Nephron (organoid): Measurements from ENCODE around the gene RFC1.

ENCODE experiments used
- H3K27ac Mint-ChIP-seq, 3 experiments: 2 replicates each; pipeline ENCODE4 v1.8.0; 2020; ENCODE audit warnings: mixed read lengths in 3 of 3, mild to moderate bottlenecking in 2 of 3, moderate library complexity in 1 of 3
- H3K27me3 Mint-ChIP-seq: 2 replicates; pipeline ENCODE4 v1.8.0; 2021; ENCODE audit warnings: low read depth, mild to moderate bottlenecking, moderate library complexity, mixed read lengths
- H3K36me3 Mint-ChIP-seq: 2 replicates; pipeline ENCODE4 v1.8.0; 2020; ENCODE audit warnings: low read depth, mixed read lengths
- H3K4me1 Mint-ChIP-seq: 2 replicates; pipeline ENCODE4 v1.8.0; 2020; ENCODE audit warnings: mixed read lengths
- H3K4me3 Mint-ChIP-seq, 3 experiments: 2 replicates each; pipeline ENCODE4 v1.8.0; 2020; ENCODE audit warnings: mild to moderate bottlenecking in 3 of 3, mixed read lengths in 3 of 3, moderate library complexity in 2 of 3
- H3K9me3 Mint-ChIP-seq: 2 replicates; pipeline ENCODE4 v1.8.0; 2020; ENCODE audit warnings: mixed read lengths
- TF ChIP-seq, protein P1 (sequence below), 3 experiments: fragments of 200-600 bp; sonication (generic); IDR thresholded peaks; one replicate each; pipeline ENCODE4 v1.5.0; 2021; ENCODE audit warnings: antibody characterized with exemption in 3 of 3; ENCODE audit not compliant: unreplicated experiment in 3 of 3

Gene RFC1

DNA sequence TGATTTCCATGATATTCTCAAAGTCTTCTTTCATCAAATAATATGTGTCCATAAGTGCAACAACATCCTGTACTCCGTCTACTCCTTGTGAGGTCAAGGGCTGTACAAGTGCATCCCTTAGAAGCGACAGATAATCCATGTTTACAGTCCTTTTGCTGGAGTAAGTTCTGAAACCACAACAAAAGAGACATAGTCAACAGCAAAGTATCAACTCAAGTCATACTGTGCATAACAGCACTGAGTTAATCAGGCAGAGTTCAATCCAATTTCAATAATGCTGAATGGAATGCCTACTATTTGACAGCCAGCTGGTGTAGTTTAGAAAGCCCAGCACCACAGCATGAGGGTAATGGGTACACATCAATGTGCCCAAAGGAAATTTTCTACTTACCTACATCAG, 74.5 kb downstream of the RFC1 start:
- Mint-ChIP-seq H3K27ac (no peak overlapping the region), H3K4me1 (no peaks in the 10 kb centered on the region), H3K27me3 (no peaks in the 10 kb centered on the region), H3K4me3 (no peak overlapping the region), H3K9me3 (no peaks in the 10 kb centered on the region), H3K36me3 (peaks cover 72% of the 10 kb centered on the region)
- TF ChIP-seq, protein P1, sequence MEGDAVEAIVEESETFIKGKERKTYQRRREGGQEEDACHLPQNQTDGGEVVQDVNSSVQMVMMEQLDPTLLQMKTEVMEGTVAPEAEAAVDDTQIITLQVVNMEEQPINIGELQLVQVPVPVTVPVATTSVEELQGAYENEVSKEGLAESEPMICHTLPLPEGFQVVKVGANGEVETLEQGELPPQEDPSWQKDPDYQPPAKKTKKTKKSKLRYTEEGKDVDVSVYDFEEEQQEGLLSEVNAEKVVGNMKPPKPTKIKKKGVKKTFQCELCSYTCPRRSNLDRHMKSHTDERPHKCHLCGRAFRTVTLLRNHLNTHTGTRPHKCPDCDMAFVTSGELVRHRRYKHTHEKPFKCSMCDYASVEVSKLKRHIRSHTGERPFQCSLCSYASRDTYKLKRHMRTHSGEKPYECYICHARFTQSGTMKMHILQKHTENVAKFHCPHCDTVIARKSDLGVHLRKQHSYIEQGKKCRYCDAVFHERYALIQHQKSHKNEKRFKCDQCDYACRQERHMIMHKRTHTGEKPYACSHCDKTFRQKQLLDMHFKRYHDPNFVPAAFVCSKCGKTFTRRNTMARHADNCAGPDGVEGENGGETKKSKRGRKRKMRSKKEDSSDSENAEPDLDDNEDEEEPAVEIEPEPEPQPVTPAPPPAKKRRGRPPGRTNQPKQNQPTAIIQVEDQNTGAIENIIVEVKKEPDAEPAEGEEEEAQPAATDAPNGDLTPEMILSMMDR (IDR thresholded peaks at IDR 0.05; ENCODE audit: unreplicated experiment in 3 of 3), result no peak

DNA sequence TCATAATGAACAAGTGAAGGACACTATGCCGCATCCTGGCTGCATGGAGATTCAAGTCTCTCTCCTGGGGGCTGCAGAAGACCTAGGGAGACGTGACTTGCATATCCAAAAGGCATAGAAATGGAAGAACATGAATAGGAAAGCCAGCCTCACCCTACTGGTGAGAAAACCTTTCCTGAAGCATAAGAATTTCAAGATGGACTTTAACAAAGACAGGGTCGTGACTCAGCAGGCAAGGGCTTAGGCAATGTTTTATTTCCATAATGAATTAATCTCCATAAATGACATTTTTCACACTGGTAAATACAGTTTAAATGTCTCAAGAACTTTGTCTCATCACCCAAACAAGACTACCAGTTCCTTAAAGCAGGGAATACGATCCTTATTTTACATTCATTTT, 78.9 kb downstream of the RFC1 start:
- no peak overlapping the region for H3K27ac Mint-ChIP-seq
- H3K4me3 Mint-ChIP-seq, result no peak overlapping the region
- H3K36me3 Mint-ChIP-seq, result peaks cover 86% of the 10 kb centered on the region

DNA sequence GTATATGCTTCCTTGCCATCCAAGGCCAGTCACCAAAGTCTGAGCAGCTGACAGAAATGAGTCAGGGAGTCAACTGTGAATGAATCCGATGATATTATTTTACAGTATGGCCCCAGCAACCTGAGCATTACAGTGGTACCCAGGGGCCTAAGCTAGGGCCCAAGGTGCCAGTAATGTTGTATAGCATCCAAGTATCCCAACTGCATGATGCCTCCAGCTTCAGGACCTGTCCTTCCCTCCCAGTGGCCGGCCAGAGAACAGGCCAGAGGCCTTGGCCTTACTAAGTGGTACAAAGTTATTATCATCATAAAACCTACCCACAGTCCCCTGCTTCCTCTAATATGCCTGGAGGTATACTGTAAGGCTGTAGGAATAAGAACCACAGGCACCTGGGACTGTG, 79.9 kb downstream of the RFC1 start:
- H3K27me3 Mint-ChIP-seq, result no peaks in the 10 kb centered on the region
- no peak overlapping the region for H3K4me3 Mint-ChIP-seq
- no peaks in the 10 kb centered on the region for H3K4me1 Mint-ChIP-seq
- H3K27ac Mint-ChIP-seq, result no peak overlapping the region
- no peaks in the 10 kb centered on the region for H3K9me3 Mint-ChIP-seq
- H3K36me3 Mint-ChIP-seq, result peaks cover 86% of the 10 kb centered on the region
- TF ChIP-seq, protein P1 (IDR thresholded peaks at IDR 0.05; ENCODE audit: unreplicated experiment in 3 of 3), result no peak

More for the DNA sequence above, 78.9 kb downstream of the RFC1 start:
- H3K9me3 Mint-ChIP-seq, result no peaks in the 10 kb centered on the region
- TF ChIP-seq, protein P1 (IDR thresholded peaks at IDR 0.05; ENCODE audit: unreplicated experiment in 3 of 3), result no peak
- no peaks in the 10 kb centered on the region for H3K4me1 Mint-ChIP-seq
- no peaks in the 10 kb centered on the region for H3K27me3 Mint-ChIP-seq

DNA sequence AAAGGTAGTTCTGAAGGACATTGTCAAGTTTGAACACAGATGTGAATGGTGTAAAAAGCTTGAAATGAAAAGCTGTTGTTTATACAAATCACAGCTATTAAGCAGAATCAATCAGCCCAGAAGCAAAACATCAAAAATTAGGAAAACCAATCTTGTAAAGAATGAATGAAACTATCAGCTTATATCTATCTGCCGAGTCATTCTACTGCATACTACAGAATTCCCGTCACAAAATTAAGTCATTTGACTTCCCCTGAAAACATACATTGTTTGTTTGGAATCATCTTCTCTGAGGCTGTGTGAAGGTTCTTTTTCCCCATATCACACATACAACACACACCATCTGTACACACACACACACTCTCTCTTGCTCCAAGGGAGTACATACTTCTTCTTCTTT, 80.3 kb downstream of the RFC1 start:
- H3K36me3 Mint-ChIP-seq, result peaks cover 84% of the 10 kb centered on the region
- no peak overlapping the region for H3K27ac Mint-ChIP-seq
- H3K27me3 Mint-ChIP-seq, result no peaks in the 10 kb centered on the region
- H3K4me1 Mint-ChIP-seq, result no peaks in the 10 kb centered on the region
- TF ChIP-seq, protein P1 (IDR thresholded peaks at IDR 0.05; ENCODE audit: unreplicated experiment in 3 of 3), result no peak
- H3K4me3 Mint-ChIP-seq, result no peak overlapping the region
- no peaks in the 10 kb centered on the region for H3K9me3 Mint-ChIP-seq

DNA sequence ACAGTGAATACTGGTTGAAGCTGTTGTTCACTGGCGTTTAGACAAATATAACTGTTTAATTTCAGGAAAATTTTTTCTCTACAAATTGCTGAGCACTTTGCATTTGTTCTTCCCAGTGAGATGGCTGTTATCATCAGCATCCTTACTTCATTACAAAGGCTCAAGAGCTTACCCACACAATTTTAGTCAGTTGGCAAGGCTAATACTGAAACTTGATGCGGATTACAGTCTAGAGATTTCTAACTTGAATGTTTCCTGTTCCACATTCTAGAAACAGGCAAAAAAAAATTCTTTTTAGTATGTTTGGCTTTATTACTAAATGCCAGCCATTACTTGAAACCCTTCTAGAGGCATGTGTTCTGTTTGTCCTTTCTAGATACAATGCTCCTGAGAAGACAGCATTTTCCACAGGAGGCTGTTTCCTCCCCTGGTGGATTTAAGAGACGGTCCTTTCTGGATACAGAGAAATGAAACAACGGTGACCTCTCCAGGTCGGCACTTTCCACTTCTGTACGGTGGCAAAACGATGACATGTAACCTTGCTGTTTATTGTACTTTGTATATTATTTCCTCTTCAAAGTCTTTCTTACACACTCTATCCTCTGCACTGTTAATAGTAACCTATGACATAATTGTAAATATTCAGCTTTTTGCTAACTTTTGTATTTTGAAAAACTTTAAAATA, 80.9 kb downstream of the RFC1 start:
- Mint-ChIP-seq H3K36me3 (peaks cover 87% of the 10 kb centered on the region), H3K9me3 (no peaks in the 10 kb centered on the region), H3K27ac (no peak overlapping the region), H3K4me1 (no peaks in the 10 kb centered on the region), H3K4me3 (no peak overlapping the region), H3K27me3 (no peaks in the 10 kb centered on the region)
- TF ChIP-seq, protein P1 (IDR thresholded peaks at IDR 0.05; ENCODE audit: unreplicated experiment in 3 of 3), result no peak

DNA sequence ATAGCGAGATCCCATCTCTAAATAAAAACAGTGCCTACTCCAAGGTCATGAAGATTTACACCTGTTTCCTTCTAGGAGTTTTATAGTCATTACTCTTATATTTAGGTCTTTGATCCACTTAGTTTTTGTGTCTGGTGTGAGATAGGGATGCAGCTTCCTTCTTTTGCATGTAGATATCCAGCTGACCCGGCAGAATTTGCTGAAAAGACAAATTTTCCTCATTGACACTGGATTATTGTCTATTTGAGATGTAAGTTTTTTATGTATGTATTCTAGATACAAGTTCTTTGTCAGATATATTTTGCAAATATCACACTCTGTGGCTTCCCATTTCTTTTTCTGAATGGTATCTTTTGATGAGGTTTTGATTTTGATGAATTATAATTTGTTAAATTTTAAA, 85.4 kb downstream of the RFC1 start:
- TF ChIP-seq, protein P1 (IDR thresholded peaks at IDR 0.05; ENCODE audit: unreplicated experiment in 3 of 3), result no peak
- no peaks in the 10 kb centered on the region for H3K27me3 Mint-ChIP-seq
- no peaks in the 10 kb centered on the region for H3K4me1 Mint-ChIP-seq
- H3K27ac Mint-ChIP-seq, result no peak overlapping the region
- H3K9me3 Mint-ChIP-seq, result no peaks in the 10 kb centered on the region
- no peak overlapping the region for H3K4me3 Mint-ChIP-seq
- peaks cover 83% of the 10 kb centered on the region for H3K36me3 Mint-ChIP-seq
